K562 (cell line): ENCODE results near the gene IGSF23. TPM values are rescaled to one million over a fixed set of nuclear protein-coding genes. Genes with fewer than 3 reads are reported as not detected.

Experiments
- ATAC-seq: fragments of 200-7000 bp; cut with Tn5 transposase; 3 replicates; pipeline ENCODE4 v1.9.1; 2020; ENCODE audit warnings: moderate library complexity
- BruUV-seq: library from RNA; stranded (reverse); fragments of 400-500 nt; replicated peaks from 2 replicates; lab custom pipeline; 2021; lab: Mats Ljungman, UMichigan
- CTCF ChIA-PET: fragments of 300-600 bp; formaldehyde crosslinking; extraction: SDS; loops from one replicate; lab custom pipeline; 2021; ENCODE audit warnings: low intra/inter-chr PET ratio; lab: Yijun Ruan, JAX
- POLR2A ChIA-PET: fragments of 300-600, 350-650 bp; sonication (Branson Sonifier 250); formaldehyde crosslinking; extraction: SDS; loops from one replicate; lab custom pipeline; 2021; ENCODE audit warnings: antibody characterized with exemption, inconsistent platforms; lab: Yijun Ruan, JAX
- DNase-seq, 4 experiments: peaks; one replicate each; pipeline versions ENCODE4 v3.0.0 to v3.0.0-alpha.2; 2011 to 2018; ENCODE audit warnings: low spot score in 3 of 4, mixed read lengths in 3 of 4; ENCODE audit errors: extremely low read depth in 1 of 4
- FAIRE-seq: peaks from 2 replicates; lab custom pipeline; 2011; peaks lifted over from hg19 to GRCh38; lab: Jason Lieb, UNC
- H2AFZ ChIP-seq: 2 replicates; pipeline ENCODE4 v1.6.0; 2011; ENCODE audit warnings: low read depth, low read length, control low read depth, inconsistent platforms
- H3K27ac ChIP-seq: fragments of 200-600 bp; 3 replicates; pipeline ENCODE4 v1.8.0; 2011; ENCODE audit warnings: low read depth, mild to moderate bottlenecking, control low read depth, inconsistent platforms, low read length, moderate library complexity, mixed read lengths; ENCODE audit errors: extremely low read depth
- H3K27me3 ChIP-seq, 2 experiments: fragments of 300-600 bp in 1 of 2; 2 replicates in 1 of 2; 3 replicates in 1 of 2; pipeline versions ENCODE4 v1.6.0 to v1.8.0; 2011; ENCODE audit warnings: inconsistent platforms in 2 of 2, low read length in 2 of 2, mild to moderate bottlenecking in 1 of 2, mixed read lengths in 1 of 2, moderate library complexity in 1 of 2; ENCODE audit not compliant: control insufficient read depth in 2 of 2, insufficient read depth in 2 of 2
- H3K36me3 ChIP-seq: fragments of 300-600 bp; 3 replicates; pipeline ENCODE4 v1.8.0; 2011; ENCODE audit warnings: mild to moderate bottlenecking, low read length, inconsistent platforms; ENCODE audit not compliant: control insufficient read depth, insufficient read depth
- H3K4me1 ChIP-seq, 2 experiments: fragments of 200-600 bp in 1 of 2; replicated peaks in 1 of 2; 2 replicates in 1 of 2; 3 replicates in 1 of 2; pipeline versions ENCODE4 v1.5.1 to v1.8.0; 2011; ENCODE audit warnings: inconsistent platforms in 2 of 2, low read length in 2 of 2, mild to moderate bottlenecking in 1 of 2, mixed read lengths in 1 of 2, moderate library complexity in 1 of 2; ENCODE audit not compliant: control insufficient read depth in 2 of 2, insufficient read depth in 2 of 2
- H3K4me2 ChIP-seq: 2 replicates; pipeline ENCODE4 v1.6.1; 2011; ENCODE audit warnings: low read length, control low read depth, inconsistent platforms, mixed read lengths; ENCODE audit not compliant: insufficient read depth
- H3K4me3 ChIP-seq: fragments of 200-600 bp; sonication (generic), shearing (Covaris generic); 2 replicates; pipeline ENCODE4 v1.5.1; 2016; ENCODE audit warnings: control low read depth, inconsistent platforms
- H3K79me2 ChIP-seq: fragments of 200-600 bp; 3 replicates; pipeline ENCODE4 v1.8.0; 2011; ENCODE audit warnings: low read length, inconsistent platforms; ENCODE audit not compliant: control insufficient read depth, insufficient read depth
- H3K9ac ChIP-seq, 2 experiments: 2 replicates each; pipeline versions ENCODE4 v1.6.0 to v1.6.1; 2011; ENCODE audit warnings: low read depth in 2 of 2, low read length in 2 of 2, control low read depth in 1 of 2, inconsistent platforms in 1 of 2, mild to moderate bottlenecking in 1 of 2, mixed read lengths in 1 of 2; ENCODE audit not compliant: insufficient read depth in 1 of 2
- H3K9me1 ChIP-seq: one replicate; pipeline ENCODE4 v1.6.0; 2011; ENCODE audit warnings: inconsistent platforms, mild to moderate bottlenecking, low read length, moderate library complexity; ENCODE audit not compliant: control insufficient read depth, insufficient read depth
- H3K9me3 ChIP-seq: replicated peaks from 2 replicates; pipeline ENCODE4 v1.5.1; 2011; ENCODE audit warnings: low read depth, low read length, inconsistent platforms; ENCODE audit not compliant: control insufficient read depth, insufficient read depth
- H4K20me1 ChIP-seq: replicated peaks from 2 replicates; pipeline ENCODE4 v1.6.1; 2011; ENCODE audit warnings: low read length, inconsistent platforms, mixed read lengths; ENCODE audit not compliant: control insufficient read depth, insufficient read depth
- ILF3 ChIP-seq: fragments of 450-650 bp; IDR thresholded peaks from 2 replicates; pipeline ENCODE4 v1.6.1; 2018; ENCODE audit warnings: antibody characterized with exemption, mild to moderate bottlenecking, moderate library complexity, borderline replicate concordance
- KLF6 ChIP-seq: fragments of 250-450 bp; sonication (Bioruptor Pico); IDR thresholded peaks from 2 replicates; pipeline ENCODE4 v1.4.0; 2020; ENCODE audit warnings: mild to moderate bottlenecking, moderate library complexity, borderline replicate concordance
- LARP7 ChIP-seq: fragments of 450-650 bp; IDR thresholded peaks from 2 replicates; pipeline ENCODE4 v1.6.1; 2016
- MAFK ChIP-seq: IDR thresholded peaks from 2 replicates; pipeline ENCODE4 v1.6.1; 2011; ENCODE audit warnings: low read length, improper control_type of control experiment
- MEF2D ChIP-seq: conservative IDR thresholded peaks from 2 replicates; pipeline ENCODE4 v1.6.1; 2016; ENCODE audit warnings: low read depth, missing genetic modification characterization, missing compliant biosample characterization
- MXI1 ChIP-seq: IDR thresholded peaks from 2 replicates; pipeline ENCODE4 v1.6.1; 2011; ENCODE audit warnings: low read depth, mild to moderate bottlenecking, improper control_type of control experiment, low read length
- RAD51 ChIP-seq: fragments of 450-650 bp; IDR thresholded peaks from 2 replicates; pipeline ENCODE4 v1.7.1; 2016; ENCODE audit warnings: low read depth, mild to moderate bottlenecking, borderline replicate concordance
- WGBS: fragments of 100-300 bp; shearing (Covaris generic); methylation state at CpG from one replicate; pipeline ENCODE4 v1.1.6; 2016; ENCODE audit warnings: low coverage, mixed read lengths; ENCODE audit not compliant: insufficient coverage; ENCODE audit errors: missing lambda C conversion rate; 5-methylcytosine and 5-hydroxymethylcytosine counted together
- in situ Hi-C: fragments of 300-500 bp; cut with MboI; formaldehyde crosslinking; loops from 4 replicates; pipeline ENCODE4 v1.15.0; 2018; ENCODE audit warnings: inconsistent platforms, mixed read lengths
- intact Hi-C: fragments of 100-400 bp; cut with micrococcal nuclease; formaldehyde crosslinking; loops from 2 replicates; pipeline ENCODE4 v1.14.2; 2022
- polyA plus RNA-seq, 8 experiments: library from polyadenylated mRNA; depleted of rRNA in 4 of 8; stranded (reverse) in 5 of 8; unstranded in 3 of 8; fragments of >200 nt; fragmentation: Nextera tagmentation in 2 of 8; fragmentation: Illumina TruSeq in 1 of 8; extraction: Ambion mirVana in 2 of 8; extraction: Trizol in 1 of 8; gene quantifications; 2 replicates each; pipeline versions ENCODE4 v1.2.1 to v1.2.3, GENCODE V29; 2011 to 2014; ENCODE audit warnings: inconsistent platforms in 1 of 8, missing spikeins in 1 of 8
- total RNA-seq, 7 experiments: library from RNA; depleted of rRNA in 6 of 7; stranded (reverse); fragments of >200 nt in 6 of 7; fragmentation: Illumina TruSeq in 2 of 7; extraction: Trizol in 2 of 7; gene quantifications; 2 replicates each; pipeline versions ENCODE4 v1.2.1 to v1.2.3, GENCODE V29; 2011 to 2021; ENCODE audit warnings: low replicate concordance in 1 of 7
- TF ChIP-seq, protein P1 (sequence below), 2 experiments: IDR thresholded peaks in 1 of 2; conservative IDR thresholded peaks in 1 of 2; 2 replicates each; pipeline ENCODE4 v1.6.1; 2016; ENCODE audit warnings: low read depth in 2 of 2, mild to moderate bottlenecking in 1 of 2, missing compliant biosample characterization in 1 of 2, missing genetic modification characterization in 1 of 2, moderate library complexity in 1 of 2
- TF ChIP-seq, protein P2 (sequence below): sonication (generic); formaldehyde crosslinking; IDR thresholded peaks from 2 replicates; pipeline ENCODE4 v1.8.0; 2023; ENCODE audit warnings: mild to moderate bottlenecking, missing genetic modification reagents
- TF ChIP-seq, protein P3 (sequence below): fragments of 450-650 bp; formaldehyde crosslinking; IDR thresholded peaks from 2 replicates; pipeline ENCODE4 v1.4.0; 2022; ENCODE audit warnings: mild to moderate bottlenecking, moderate library complexity
- TF ChIP-seq, protein P4 (sequence below): sonication (generic); formaldehyde crosslinking; IDR thresholded peaks from 2 replicates; pipeline ENCODE4 v1.8.1; 2023; ENCODE audit warnings: mild to moderate bottlenecking, missing genetic modification reagents
- TF ChIP-seq, protein P5 (sequence below), 2 experiments: fragments of 450-650 bp in 1 of 2; IDR thresholded peaks; 2 replicates each; pipeline ENCODE4 v1.6.1; 2011 to 2017; ENCODE audit warnings: low read depth in 2 of 2, antibody characterized with exemption in 1 of 2, borderline replicate concordance in 1 of 2, low read length in 1 of 2, mild to moderate bottlenecking in 1 of 2, mixed read lengths in 1 of 2; ENCODE audit not compliant: control insufficient read depth in 1 of 2

Gene IGSF23
- total and polyA plus RNA-seq, 9 of the 15 experiments (the other 6 are each of a cell fraction or from before 2014, with no cell fraction given), result not detected

DNA sequence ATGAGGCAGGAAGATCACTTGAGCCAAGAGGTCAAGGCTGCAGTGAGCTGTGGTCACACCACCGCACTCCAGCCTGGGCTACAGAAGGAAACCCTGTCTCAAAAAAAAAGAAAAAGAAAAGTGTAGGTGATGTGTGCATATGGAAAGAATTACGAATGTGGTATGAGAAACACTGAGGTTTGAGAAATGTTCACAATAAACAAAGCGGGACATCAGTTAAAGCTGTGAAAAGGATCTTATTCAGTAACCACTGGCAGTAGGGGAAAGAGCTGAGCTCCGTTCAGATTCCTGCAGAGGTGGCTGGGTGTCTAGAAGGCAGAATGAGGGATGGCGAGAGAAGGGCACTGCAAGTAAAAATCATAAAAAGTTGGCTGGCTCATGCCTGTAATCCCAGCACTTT, 4.1 kb upstream of the IGSF23 start:
- Histone ChIP-seq H3K36me3 (no peaks in the 10 kb centered on the region), H2AFZ (no peak overlapping the region), H3K9me3 (no peaks in the 10 kb centered on the region), H3K27me3 (no peaks in the 10 kb centered on the region; a peak in 2 of 5 replicates), H3K9me1 (no peaks in the 10 kb centered on the region), H3K4me2 (no peak overlapping the region), H3K27ac (no peak overlapping the region), H3K4me3 (no peak overlapping the region), H3K79me2 (no peaks in the 10 kb centered on the region), H4K20me1 (no peaks in the 10 kb centered on the region), H3K4me1 (peaks cover 7 to 11% of the 10 kb centered on the region in 2 experiments; a peak in 3 of 5 replicates), H3K9ac (no peak overlapping the region)
- CTCF ChIA-PET, result no interaction called here
- no peak for DNase-seq
- intact Hi-C loops (no loop called here), in situ Hi-C loops (no loop called here)
- POLR2A ChIA-PET, result no interaction called here
- BruUV-seq, result no TSS peak
- WGBS, result 62% methylated on average over 5 of the region's 5 CpGs
- FAIRE-seq, result no peak
- ATAC-seq, result no peak
- TF ChIP-seq ILF3 (no peak), MXI1 (no peak), MAFK (no peak), RAD51 (no peak), LARP7 (no peak), MEF2D (tag) (no peak), KLF6 (CRISPR knock-in tag) (no peak)
- TF ChIP-seq, protein P1, sequence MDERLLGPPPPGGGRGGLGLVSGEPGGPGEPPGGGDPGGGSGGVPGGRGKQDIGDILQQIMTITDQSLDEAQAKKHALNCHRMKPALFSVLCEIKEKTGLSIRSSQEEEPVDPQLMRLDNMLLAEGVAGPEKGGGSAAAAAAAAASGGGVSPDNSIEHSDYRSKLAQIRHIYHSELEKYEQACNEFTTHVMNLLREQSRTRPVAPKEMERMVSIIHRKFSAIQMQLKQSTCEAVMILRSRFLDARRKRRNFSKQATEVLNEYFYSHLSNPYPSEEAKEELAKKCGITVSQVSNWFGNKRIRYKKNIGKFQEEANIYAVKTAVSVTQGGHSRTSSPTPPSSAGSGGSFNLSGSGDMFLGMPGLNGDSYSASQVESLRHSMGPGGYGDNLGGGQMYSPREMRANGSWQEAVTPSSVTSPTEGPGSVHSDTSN (CRISPR knock-in tag; IDR thresholded peaks at IDR 0.05; ENCODE audit: low read depth), result no peak
- TF ChIP-seq, protein P1 (tag; conservative IDR thresholded peaks at IDR 0.05; ENCODE audit: low read depth), result no peak
- TF ChIP-seq, protein P2, sequence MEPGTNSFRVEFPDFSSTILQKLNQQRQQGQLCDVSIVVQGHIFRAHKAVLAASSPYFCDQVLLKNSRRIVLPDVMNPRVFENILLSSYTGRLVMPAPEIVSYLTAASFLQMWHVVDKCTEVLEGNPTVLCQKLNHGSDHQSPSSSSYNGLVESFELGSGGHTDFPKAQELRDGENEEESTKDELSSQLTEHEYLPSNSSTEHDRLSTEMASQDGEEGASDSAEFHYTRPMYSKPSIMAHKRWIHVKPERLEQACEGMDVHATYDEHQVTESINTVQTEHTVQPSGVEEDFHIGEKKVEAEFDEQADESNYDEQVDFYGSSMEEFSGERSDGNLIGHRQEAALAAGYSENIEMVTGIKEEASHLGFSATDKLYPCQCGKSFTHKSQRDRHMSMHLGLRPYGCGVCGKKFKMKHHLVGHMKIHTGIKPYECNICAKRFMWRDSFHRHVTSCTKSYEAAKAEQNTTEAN, result no peak
- TF ChIP-seq, protein P3, sequence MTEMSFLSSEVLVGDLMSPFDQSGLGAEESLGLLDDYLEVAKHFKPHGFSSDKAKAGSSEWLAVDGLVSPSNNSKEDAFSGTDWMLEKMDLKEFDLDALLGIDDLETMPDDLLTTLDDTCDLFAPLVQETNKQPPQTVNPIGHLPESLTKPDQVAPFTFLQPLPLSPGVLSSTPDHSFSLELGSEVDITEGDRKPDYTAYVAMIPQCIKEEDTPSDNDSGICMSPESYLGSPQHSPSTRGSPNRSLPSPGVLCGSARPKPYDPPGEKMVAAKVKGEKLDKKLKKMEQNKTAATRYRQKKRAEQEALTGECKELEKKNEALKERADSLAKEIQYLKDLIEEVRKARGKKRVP, result no peak
- TF ChIP-seq, protein P4, sequence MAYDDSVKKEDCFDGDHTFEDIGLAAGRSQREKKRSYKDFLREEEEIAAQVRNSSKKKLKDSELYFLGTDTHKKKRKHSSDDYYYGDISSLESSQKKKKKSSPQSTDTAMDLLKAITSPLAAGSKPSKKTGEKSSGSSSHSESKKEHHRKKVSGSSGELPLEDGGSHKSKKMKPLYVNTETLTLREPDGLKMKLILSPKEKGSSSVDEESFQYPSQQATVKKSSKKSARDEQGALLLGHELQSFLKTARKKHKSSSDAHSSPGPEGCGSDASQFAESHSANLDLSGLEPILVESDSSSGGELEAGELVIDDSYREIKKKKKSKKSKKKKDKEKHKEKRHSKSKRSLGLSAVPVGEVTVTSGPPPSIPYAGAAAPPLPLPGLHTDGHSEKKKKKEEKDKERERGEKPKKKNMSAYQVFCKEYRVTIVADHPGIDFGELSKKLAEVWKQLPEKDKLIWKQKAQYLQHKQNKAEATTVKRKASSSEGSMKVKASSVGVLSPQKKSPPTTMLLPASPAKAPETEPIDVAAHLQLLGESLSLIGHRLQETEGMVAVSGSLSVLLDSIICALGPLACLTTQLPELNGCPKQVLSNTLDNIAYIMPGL, result no peak
- TF ChIP-seq, protein P5, sequence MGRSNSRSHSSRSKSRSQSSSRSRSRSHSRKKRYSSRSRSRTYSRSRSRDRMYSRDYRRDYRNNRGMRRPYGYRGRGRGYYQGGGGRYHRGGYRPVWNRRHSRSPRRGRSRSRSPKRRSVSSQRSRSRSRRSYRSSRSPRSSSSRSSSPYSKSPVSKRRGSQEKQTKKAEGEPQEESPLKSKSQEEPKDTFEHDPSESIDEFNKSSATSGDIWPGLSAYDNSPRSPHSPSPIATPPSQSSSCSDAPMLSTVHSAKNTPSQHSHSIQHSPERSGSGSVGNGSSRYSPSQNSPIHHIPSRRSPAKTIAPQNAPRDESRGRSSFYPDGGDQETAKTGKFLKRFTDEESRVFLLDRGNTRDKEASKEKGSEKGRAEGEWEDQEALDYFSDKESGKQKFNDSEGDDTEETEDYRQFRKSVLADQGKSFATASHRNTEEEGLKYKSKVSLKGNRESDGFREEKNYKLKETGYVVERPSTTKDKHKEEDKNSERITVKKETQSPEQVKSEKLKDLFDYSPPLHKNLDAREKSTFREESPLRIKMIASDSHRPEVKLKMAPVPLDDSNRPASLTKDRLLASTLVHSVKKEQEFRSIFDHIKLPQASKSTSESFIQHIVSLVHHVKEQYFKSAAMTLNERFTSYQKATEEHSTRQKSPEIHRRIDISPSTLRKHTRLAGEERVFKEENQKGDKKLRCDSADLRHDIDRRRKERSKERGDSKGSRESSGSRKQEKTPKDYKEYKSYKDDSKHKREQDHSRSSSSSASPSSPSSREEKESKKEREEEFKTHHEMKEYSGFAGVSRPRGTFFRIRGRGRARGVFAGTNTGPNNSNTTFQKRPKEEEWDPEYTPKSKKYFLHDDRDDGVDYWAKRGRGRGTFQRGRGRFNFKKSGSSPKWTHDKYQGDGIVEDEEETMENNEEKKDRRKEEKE (IDR thresholded peaks at IDR 0.05; ENCODE audit: borderline replicate concordance in 1 of 2, control insufficient read depth in 1 of 2, low read depth in 2 of 2, low read length in 1 of 2), result no peak
